NCI-H1694 (cell line): ENCODE data around the gene MED13L.

Experiments used
- DNase-seq: peaks from one replicate; lab custom pipeline; 2025; lab: John Stamatoyannopoulos, UW

Gene MED13L

DNA sequence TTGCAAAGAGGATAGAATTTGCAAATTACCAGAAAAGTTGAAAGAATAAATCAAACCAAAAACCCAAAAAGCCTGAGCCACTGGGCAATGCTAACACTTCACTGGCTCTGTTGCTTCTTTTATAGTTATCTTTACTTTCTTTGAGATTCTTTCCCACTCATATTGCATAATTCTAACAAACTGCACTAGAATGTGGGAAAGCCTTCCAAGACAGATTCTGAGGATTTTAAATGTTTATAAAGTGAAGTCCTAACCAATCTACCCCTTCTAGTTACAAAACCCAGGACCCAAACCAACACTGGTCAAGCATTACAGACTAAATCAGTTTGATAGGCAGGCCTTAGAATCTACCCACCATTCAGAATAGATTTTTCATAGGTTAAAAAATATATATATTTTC, 150.9 kb downstream of the MED13L start:
- DNase-seq = no peak

DNA sequence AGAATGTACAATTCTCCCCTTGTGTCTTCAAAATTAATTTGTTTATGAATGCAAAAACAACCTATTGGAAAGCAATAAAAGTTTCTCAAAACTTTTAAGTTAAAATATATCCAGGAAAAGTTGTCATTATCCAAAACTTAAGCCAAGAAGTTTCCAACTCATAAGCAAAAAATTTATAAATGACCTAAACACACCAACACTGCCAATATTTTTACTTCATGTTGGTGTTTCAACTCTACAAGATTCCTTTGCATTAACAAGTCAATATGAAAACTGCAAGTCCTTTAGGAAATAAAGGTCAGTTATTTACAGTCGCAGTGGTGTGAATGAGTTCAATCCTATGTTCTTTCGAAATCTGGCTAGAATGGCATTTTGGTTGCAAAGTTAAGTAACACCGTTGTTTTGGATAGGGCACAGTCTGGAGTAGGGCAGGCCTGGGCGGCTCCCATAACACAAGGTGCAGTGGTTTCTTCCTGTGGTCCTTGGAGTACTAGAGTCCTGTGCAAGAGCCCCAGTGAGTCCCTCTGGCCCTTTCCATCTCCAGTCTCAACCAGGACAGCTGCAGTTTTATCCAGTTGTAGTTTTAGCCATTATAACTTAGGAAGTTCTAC, 151.4 kb downstream of the MED13L start:
- no peak for DNase-seq

DNA sequence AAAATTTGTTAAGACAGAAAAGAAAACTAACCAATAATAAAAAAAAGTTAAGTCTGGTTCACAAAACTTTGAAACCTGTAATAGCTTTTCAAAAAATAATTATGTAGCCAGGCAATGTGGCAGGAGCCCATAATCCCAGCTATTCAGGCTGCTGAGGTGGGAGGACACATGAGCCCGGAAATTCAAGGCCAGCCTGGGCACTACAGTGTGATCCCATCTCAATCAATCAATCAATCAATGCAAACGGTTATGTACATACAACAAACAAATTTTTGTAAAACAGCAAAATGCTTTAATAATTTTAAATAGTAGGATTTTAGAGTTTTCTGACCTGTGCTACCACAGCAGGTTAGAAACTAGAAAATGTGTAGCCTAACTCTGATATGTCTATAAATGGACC, 152.4 kb downstream of the MED13L start:
- no peak for DNase-seq

DNA sequence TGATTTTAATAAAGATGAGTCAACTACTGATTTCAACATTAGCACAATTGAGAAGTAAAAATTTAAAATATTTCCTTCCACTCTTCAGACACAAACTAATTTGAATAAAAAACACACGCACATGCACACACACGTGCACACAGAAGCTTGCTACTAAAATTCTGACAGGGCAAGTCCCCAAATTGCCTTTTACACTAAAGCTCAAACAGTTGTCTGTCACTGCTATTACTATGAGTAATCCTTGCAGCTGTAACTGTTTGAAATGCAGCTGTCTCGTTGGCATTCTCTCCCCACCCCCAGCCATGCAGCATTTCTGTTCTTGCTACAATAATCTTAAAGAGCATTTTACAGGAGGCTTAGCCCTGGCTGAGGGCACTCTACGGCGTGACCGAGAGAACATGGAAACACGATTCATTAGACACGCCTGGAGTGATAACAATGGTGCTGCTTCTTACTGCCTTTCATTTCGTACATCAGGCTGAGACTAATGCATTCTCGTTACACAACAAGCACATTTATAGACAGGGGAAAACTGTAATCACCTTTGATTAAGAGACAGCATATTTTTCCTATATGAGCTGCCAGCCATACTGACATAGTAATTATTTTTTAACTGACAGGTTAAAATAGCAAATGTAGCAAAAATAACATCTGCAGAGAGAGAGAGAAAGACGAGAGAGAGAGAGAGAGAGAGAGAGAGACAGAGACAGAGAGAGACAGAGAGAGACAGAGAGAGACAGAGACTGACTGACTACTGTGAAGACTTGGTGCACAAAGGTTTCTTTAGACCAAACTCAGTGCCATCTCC, 153.8 kb downstream of the MED13L start:
- DNase-seq = peak; percentile 77

DNA sequence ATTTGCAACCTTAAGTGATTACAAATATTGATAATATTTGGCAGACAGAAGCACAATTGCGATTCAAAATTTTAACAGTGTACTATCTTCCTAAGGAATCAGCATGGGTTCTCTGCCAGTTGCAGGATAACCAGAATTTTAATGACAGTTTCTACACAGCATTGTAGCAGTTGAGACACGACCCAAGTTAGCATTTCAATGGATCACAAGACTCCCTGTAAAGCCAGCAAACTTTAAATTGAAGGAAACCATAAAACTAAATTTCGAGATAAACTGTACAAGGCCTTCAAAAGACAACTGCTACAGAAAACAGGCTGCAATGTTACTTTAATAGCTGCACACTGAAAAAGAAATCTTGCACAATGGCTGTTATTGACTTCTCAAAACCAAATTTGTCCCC, 154.9 kb downstream of the MED13L start:
- DNase-seq = no peak

DNA sequence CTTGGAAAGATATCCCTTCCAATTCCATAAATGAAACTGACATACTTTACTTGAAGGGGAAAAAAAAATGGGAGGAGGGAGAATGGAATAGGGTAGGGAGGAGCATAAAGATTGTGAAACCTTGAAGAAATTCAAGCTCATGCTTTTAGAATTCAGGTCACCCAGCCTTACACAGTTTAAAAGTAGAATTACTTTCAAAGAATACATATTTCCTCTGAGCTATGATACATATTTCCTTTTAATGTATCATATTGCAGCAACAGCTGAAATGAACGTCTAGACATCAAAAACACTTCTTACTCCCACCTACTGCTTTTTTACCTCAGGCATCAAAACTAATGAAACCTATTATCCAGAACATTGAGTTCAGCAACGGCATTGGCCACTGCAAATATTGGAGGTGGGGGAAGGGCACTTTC, 156.0 kb downstream of the MED13L start:
- DNase-seq = no peak

DNA sequence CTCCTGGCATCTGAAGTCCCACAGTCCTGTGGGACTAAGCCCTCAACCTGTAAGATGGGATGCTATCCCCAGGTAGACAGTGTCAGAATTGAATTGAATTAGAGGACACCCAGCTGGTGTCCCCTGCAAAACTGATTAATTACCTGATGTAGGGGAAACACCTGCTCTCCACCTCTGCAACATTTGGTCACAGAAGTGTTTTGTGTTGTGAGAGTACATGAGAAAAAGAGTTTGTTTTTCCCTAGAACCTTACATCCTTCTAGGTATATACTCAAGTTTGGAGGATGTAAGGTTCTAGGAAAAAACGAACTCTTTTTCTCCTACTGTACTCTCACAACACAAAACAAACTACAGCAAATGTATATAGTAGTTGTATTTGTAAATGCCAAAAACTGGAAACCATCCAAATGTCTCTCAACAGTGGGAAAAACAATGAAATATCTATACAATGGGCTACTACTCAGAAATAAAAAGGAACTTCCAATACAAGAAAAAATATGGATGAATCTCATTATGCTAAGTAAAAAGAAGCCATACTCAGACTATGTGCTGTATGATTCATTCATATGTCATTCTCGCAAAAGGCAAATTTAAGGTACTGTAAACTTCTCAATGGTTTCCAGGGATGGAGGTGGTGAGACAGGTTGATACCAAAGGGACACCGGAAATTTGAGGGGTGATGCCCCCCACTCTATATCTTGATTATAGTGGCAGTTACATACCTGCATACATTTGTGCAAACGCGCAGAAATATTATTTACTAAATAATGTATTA, 160.7 kb downstream of the MED13L start:
- DNase-seq = no peak

DNA sequence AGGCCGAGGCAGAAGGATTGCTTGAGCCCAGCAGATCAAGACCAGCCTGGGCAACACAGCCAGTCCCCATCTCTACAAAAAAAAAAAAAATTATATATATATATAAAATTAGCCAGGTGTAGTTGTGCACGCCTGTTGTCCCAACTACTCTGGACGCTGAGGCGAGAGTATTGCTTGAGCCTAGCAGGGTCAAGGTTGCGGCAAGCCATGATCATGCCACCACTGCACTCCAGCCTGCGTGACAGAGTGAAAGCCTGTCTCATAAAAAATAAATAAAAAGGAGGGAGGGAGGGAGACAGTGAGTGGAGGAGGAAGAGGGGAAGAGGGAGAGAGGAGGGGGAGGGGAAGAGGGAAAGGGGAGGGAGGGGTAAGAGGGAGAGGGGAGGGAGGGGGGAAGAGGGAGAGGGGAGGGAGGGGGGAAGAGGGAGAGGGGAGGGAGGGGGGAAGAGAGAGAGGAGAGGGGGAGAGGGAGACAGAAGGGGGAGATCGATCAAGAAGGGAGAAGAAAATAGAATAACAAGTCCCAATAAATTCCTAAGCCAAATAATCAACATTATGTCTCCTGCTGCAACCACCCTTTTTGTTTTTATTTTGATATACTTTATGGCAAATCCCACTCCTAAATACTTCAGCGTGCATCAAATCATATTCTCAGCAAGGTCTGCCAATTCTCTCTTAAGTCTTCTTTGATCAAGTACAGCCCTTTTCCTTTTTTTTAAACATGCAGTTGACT, 163.9 kb downstream of the MED13L start:
- DNase-seq = no peak

DNA sequence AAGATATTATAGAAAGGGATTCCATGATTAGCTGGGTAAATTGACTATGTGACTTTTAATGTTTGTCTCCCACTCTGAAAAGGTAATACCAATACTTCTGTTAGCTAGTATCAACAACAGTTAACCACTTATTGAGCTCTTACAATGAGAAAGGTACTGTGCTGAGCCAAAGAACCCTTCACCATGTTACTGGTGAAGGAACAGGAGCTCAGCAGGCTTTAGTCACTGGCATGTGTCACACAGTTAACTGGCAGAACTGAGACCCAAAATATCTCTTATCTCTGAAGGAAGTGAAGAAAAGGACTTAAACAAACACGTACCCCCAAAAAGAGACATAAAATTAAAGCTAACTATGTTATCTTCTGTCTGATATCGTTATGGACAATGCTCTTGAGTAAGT, 170.6 kb downstream of the MED13L start:
- DNase-seq = no peak

DNA sequence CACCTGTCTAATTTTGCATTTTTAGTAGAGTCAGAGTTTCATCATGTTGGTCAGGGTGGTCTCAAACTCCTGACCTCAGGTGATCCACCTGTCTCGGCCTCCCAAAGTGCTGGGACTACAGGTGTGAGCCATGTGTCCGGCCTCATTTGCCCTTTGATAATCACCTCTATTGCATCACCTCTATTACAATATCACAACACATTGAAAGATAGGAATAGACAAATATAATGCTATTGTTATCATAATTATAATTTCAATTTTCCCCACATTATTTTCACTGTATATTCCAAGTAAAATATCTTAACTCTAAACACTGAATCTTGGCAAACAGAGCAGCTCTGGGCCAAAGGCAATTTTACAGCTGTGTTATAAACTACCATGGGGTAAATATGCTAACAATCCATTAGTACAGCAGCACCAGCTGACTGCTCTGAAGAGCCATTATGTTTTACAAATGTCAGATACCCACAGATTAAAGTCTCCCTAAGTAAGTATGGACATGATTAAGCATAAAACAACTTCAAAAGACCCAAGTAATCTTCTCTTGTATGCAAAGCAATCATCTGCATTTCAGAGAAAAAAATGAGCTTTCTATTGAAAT, 173.2 kb downstream of the MED13L start:
- no peak for DNase-seq

DNA sequence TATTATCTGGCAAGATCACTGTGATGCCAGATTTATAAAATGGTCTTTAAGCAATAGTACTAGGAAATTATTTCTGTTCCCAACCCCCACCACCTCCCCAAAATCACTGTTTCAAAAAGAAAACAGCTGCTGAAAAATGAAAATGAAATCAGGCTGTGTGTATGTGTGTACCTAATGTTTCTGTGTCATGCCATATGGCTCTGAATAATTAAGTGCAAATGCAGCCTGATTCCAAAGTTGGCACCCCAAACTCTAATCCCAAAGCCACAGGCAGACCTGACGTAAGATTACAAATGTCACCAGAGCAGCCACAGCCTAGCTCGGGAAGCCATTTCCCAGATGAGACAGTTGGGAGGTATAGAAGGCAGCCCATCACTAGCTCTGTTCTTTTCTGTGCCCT, 175.5 kb downstream of the MED13L start:
- peak; percentile 60 for DNase-seq

DNA sequence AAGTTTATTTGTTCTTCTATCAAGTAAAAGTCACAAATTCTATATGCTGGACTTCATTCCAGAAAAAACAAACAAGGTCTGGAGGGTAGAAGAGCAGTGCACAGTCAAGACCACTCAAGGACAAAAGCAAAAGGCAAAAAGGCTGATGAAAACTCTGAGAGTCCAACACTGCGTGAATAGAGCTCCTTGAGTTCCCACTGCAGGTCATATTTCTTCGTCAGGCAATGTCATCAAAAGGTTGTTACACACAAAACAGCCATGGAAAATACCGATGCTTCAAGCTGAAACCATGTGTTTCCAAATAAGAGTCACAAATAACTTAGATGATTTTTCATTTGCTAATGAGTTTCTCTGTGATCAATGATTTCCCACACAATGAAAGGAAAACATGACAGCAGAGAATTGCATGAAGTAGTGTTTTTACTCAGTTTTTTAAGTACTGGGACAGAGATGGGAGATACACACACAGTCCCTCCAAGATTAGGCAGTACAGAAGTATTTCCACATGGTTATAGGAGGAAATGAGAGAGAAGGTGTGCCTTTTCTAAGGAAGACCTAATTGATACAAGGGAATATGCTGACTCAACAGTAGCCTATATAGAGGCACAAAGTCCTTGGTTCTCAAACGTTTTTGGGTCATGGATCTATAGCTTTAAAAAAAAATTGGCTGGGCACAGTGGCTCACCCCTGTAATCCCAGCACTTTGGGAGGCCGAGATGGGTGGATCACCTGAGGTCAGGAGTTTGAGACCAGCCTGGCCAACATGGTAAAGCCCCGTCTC, 177.7 kb downstream of the MED13L start:
- no peak for DNase-seq

DNA sequence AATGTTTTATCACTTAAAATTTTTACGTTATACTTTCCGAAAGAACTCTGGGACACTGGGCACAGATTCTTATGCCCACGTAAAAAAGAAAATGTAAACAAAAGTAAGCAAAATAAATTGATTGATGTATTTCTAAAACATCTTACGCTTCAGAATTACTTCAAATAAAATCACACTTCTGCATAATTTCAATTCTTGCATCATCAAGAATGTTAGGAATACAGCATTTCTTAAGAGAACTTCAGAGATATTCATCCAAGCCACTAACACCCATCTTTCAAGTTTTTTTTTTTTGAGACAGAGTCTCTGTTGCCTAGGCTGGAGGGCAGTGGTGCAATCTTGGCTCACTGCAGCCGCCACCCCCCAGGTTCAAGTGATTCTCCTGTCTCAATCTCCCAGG, 180.6 kb downstream of the MED13L start:
- DNase-seq = no peak

DNA sequence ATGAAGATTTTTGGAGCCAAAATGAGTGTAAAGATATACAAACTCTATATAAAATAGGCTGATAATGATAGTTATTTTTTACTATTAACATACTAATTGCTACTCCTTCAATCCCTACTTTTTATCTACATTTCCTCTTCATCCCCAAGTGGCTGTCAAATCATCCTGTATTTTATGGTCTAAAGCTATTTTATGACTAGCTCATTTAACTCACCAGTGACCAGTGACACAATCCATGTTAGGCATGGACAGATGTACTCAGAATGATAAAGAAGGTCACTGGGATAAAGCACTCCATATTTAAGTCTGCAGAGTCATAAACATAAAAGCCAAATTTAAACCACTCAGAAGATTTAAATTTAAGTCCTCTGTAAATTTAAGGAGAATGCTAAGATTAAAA, 183.0 kb downstream of the MED13L start:
- no peak for DNase-seq

DNA sequence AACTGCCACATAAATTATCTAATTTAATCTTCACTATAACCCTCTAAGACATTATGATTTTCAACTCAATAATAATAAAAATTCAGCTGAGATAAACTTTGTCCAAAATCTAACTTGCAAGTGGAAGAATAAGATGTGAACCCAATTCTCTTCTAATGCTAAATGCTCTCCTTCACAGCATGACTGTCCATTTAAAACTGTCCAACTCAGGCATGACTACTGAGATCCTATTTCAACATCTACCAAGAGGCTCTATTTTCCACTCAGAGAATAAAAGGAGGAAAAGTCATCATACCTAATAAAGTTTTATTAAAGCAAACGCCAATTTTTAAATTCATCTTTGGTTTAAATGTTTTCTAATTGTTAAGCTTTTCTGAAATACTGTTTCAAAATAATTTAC, 183.6 kb downstream of the MED13L start:
- no peak for DNase-seq

DNA sequence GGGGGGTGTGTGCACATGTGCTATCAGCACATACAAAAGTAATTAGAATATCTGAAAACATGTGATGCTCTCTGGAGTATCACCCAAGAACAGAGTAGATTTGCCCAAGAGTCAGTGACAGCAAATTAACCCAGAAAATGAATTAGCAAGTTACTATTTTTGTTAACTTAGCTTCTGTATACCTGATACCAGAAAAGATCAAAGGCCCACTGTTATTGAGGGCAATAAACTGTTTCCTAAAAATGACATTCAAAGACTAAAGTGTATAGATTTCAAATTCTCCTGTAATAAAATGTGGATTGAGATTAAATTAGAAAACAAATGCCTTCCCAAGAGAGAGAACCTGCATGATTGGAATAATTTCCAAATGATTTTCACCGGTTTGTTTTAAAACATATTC, 184.7 kb downstream of the MED13L start:
- DNase-seq = no peak

DNA sequence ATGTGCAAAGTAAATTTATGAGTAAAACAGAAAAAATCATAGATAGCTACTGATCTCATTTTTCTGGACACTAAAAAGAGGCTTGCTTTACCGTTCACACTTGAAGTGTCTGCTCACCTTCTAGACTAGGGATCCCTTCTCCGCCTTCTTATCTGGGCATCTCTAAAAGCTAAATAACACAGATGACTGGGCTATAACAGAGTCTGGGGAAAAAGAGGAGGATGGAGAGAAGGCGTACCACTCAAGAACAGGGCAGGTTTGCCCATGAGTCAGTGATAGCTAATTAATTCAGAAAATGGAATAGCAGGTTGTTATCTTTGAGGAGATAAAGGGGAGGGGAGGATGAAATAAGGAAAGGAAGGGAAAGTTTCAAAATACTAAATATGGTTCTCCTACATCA, 185.3 kb downstream of the MED13L start:
- DNase-seq = no peak

DNA sequence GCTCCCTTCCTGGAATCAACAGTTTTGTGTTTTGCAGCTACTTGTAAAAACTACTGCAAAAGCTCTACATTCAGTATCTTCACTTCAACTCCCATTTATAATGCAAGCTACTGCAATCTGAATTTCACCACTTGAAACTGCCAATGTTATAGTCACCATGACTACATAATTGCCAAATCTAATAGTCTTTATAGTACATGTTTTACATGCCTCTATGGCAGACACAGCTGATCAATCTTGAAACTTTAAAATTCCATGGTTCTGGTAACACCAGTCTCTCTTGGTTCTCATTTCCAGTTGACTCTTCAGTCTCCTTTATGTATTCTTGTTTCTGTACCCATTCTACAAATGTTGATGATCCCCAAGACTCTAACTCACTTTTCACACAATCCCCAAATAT, 185.9 kb downstream of the MED13L start:
- no peak for DNase-seq

DNA sequence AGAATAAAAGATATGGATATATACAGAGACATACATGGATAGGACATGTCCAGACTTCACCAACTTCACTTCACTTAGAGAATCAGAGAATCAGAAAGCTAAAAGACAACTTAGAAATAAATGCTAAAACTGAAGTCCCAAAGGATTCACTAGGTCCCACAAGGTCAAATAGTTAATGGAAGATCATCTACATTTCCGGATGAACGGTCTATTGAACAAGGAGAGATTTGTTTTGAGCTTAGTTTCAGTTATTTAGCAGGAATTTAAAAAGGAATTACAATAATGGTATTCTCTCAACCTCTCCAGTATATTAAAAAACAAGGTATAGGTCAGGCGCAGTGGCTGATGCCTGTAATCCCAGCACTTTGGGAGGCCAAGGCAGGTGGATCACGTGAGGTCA, 187.0 kb downstream of the MED13L start:
- no peak for DNase-seq

DNA sequence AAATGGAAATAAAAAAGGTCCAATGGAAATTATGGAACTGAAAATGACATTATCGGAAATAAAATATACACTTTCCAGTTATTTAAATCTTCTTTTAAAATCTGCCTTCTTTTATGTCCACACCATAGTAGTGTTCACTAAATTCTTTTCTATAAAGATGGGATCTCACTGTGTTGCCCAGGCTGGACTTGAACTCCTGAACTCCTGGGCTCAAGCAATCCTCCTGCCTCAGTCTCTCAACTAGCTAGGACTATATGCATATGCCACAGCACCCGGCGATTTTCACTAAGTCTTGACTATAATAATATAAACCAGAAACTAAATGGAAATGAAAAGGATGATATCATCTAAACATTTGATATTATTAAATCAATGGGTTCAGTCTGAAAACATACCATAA, 188.4 kb downstream of the MED13L start:
- no peak for DNase-seq

DNA sequence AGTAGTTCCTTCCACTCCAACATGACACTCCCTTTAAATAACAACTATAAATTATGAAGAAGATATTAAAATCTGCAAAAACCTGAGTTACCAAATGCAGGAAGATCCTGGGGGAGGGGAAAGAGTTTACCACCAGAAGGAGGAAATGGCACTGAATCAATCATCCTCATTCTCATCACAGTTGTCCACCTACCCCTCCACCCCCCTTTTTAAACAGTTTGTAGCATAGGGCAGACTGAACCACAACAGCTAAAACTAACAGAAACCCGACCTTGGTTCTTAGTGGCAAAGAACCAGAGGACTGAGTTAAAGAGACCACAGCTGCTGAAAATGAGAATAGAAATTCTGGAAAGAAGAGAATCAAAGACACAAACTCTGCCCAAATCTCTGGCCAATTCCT, 189.5 kb downstream of the MED13L start:
- DNase-seq = no peak
